Stimulated activated CD8-positive, alpha-beta memory T cell treated with anti-CD3 and anti-CD28 coated beads, Interleukin-4, amount 100 ng/mL, for 4 hours (primary cell): ENCODE measurements around the gene STX16.

Experiments
- DNase-seq, 2 donors: peaks; one replicate each; pipeline ENCODE4 v3.0.0-alpha.2; 2020; ENCODE audit warnings: low read depth in 2 of 2, low spot score in 1 of 2

STX16 gene

DNA sequence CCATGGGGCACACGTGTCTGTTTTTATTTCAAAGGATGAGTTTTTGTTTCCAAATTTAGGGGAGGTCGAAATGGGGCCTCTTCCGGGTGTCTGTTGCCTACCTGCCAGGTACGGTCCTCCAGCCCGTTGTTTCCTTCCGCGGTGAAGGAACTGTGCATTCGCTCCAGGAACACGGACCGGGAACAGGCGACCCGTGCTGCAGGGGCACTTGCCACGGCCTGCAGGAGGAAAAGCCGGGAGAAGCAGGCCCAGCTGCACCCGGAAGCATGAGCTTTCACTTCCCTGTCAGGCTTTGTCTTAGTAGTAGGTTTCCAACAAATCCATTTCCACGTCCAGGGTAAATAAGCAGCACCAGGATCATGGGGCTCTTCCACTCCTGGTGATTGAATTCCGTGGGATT, 24.6 kb downstream of the STX16 start:
- DNase-seq: no peak

- no peak for DNase-seq
Measured at GRCh38 chr20:58676161-58676560, 25.1 kb downstream of the STX16 start.

- DNase-seq: no peak
Measured at GRCh38 chr20:58677079-58677604, 26.1 kb downstream of the STX16 start.

- DNase-seq: no peak
Measured at GRCh38 chr20:58677808-58678207, 26.7 kb downstream of the STX16 start.

DNA sequence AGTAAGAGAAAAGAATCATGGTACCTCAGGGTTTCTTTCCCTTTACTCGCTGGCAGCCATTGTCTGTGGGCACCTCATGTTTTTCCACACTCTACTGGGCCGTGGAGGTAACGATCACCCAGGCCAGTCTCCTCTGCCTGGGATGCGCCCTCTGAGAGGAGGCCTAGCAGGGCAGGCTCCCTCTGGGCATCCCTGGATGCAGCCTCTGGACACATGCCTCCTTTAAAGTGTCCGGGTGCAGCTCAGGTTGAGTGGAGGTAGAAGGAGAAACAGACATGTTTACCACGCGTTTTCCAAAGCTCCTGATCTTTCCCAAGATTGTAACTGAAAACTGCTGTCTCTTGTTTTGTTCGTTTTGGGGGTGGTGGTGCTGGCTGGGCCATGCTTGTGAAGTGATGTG, 27.7 kb downstream of the STX16 start:
- DNase-seq: no peak

DNA sequence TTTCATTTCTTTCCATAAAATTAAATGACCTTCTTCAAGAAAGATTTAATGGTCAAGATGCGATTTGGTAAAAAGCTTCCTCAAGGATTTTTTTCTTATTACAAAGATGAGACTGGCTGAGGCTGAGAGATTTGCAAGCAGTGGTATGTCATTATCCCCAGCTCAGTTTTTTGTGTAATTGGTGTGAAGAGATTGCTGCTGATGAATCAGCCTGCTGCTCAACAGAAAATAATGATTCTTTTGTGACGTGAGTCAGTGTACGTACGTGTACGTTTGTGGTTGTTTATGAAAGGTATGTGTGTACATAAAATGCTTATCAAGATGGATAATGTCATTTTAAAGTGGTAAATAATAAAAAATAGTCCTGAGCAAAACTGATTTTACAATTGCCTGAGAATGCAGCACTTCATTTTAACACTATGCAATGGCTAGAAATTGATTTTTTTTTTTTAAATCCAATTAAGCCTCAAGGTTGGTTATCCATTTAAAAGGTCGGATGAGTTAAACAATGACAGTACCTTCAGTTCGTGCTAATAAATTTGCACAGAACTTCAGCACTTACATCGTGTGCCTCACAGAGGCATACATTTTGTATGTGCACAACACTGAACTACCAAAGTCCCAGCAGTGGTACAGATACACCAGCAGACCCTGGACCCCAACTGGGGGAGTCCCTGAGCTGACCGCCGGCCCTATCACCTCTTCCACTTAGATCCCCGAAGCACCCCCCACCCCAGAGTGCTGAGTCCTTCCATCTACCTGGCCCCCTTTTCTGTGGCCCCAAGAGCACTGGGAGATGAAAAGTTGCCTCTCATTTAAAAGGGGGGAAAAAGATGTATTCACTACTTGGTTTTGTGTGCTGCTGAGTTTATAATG, 31.8 kb downstream of the STX16 start:
- no peak for DNase-seq

DNA sequence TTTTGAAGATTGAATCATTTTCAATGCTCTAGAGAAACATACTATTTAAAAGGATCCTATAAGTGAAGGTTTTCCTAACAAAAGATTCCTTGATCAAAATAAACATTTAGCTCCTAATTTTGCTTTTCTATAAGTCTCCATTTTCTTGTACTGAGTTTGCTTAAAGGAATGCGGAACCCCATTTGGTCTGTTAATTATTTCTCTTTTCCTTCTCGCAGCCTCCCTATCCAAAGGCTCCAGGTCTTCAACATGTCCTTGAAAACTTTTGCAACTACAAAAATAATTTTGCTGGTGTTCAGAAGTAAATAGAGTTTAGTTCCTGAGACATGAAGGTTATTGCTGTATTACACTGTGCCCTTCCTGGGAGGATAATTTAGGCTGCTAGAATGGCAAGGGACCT, 33.2 kb downstream of the STX16 start:
- no peak for DNase-seq

- DNase-seq: no peak
Measured at GRCh38 chr20:58685988-58686387, 34.9 kb downstream of the STX16 start.

GRCh38 chr20:58688414-58688813, 37.3 kb downstream of the STX16 start:
- no peak for DNase-seq

GRCh38 chr20:58688840-58689239, 37.8 kb downstream of the STX16 start:
- DNase-seq: no peak

DNA sequence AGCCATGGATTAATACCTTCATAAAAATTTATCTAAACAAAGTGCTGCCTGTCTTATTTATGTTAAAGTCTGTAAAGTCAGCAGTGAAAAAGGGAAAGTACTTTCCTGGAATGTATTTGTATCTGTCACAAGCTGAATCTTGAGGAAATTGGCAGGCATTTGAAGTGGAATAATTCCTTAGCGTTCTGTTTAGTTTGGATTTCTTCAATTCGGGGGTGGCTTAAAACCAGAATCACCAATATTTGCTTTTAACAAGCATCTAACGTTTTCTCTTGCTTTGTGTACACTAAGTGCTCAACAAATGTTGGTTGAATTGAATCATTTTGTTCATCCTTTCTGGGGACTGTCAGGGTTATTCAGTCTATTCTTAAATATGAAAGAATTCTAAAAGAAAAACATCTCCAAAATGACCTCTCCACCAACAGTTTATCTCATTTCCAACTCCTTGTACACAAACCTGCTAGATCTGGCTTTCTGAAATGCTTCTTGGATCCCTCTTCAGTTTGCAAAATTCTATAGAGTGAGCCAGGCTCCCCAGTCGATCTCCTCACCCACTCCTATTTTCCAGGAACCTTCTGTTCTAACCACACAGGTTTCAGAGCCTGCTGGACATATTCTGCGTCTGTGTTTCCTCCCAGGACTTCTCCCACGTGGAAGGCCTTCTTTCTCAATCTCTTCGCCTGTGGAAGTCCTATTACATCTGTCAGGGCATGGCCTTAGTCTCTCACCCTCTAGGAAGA, 39.5 kb downstream of the STX16 start:
- no peak for DNase-seq

DNA sequence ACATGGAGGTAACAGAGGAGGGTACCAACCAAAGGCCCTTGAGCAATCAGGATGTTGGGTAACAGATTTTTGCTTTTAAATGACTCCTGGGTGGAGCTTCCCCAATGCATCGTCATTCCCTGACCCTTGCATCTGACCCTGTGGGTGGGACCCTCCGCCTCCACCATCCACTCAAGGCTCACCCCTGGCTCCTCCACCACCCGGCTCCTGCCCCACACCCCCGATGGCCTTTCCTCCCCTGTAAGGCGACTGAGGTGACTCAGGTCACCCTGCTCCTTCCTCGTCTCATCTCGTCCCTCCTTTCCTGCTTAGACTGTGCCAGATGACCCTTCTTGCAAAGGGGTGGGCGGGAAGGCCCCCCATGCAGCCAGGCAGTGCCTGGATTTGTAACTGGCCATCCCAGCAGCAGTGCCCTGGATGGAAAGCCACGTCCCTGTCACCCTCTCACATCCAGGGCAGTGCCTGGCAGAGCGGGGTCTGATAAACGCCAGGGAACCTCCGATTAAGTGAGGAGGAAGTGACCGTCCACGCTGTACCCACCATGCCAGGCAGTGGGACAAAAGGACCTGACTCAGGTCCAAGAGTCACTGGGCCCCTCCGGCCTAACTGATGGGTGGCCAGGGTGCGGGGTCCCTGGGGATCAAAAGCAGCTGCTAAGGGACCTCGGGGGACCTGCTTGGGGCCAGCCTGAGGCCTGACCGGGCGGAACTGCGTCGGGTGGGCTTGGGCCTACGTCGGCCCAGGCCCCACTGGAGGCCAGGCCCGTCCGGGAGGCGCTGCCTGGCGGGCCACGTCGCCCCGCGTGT, 40.9 kb downstream of the STX16 start:
- DNase-seq: no peak

DNA sequence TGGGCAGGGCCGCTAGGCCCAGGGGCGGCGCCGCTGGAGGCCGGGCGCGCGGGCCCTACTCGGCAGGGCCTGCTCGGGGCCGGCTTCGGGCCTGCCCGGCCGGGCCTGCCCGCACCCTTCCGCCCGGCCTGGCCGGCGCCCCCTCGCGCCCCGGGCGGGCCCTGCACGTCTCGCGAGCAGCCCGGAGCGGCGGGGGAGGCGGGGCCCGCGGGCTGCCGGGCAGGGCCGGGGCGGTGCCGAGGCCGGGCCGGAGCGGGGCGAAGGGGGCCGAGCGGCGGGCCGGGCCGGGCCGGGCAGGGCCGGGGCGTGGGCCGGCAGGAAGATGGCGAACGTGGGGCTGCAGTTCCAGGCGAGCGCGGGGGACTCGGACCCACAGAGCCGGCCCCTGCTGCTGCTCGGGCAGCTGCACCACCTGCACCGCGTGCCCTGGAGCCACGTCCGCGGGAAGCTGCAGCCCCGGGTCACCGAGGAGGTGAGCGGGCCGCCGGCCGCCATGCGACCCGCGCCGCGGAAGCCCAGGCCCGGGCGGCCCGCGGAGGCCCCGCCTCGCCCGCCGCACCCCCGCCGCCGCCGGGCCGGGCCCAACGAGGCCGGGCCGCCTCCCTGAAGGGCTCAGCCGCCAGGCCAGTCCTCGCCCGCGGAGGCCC, 41.6 kb downstream of the STX16 start, which contains the start of gene NPEPL1:
Gene NPEPL1 (plus strand): TSS at position 222 of the 647 bp plus-strand sequence. CDS start 101 bp downstream, at position 323.
- DNase-seq: peak in 1 of 2 donors; percentile 20

DNA sequence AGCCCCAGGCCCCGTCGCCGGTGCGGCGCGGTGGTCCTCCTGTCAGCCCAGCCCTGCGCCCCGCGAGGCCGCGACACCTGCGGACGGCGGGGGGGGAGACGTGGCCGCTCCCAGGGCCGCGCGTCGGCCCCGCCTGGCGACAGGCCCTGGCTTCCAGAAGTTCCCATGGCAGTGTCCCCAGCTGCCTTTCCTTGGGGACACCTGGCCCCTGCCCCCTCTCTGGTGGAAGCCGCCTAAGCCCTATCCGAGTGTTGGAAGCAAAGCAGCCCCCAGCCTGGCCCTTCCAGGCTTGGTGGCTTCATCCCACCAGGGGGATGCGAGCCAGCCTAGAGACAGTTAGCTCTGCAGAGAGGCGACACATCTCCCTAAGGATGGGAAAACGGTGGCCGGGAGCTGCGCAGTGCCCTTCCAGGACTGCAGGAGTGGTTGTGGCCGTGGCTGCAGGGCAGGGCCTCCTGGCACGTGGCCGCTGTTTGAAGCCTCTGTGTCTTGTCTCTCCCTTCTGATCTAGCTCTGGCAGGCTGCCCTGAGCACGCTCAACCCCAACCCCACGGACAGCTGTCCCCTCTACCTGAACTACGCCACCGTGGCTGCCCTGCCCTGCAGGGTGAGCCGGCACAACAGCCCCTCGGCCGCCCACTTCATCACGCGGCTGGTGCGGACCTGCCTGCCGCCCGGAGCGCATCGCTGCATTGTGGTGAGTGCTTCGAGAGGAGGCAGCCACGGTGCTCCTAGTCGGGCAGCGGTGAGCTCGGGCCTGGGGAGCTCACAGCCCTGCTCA, 42.3 kb downstream of the STX16 start:
- no peak for DNase-seq

DNA sequence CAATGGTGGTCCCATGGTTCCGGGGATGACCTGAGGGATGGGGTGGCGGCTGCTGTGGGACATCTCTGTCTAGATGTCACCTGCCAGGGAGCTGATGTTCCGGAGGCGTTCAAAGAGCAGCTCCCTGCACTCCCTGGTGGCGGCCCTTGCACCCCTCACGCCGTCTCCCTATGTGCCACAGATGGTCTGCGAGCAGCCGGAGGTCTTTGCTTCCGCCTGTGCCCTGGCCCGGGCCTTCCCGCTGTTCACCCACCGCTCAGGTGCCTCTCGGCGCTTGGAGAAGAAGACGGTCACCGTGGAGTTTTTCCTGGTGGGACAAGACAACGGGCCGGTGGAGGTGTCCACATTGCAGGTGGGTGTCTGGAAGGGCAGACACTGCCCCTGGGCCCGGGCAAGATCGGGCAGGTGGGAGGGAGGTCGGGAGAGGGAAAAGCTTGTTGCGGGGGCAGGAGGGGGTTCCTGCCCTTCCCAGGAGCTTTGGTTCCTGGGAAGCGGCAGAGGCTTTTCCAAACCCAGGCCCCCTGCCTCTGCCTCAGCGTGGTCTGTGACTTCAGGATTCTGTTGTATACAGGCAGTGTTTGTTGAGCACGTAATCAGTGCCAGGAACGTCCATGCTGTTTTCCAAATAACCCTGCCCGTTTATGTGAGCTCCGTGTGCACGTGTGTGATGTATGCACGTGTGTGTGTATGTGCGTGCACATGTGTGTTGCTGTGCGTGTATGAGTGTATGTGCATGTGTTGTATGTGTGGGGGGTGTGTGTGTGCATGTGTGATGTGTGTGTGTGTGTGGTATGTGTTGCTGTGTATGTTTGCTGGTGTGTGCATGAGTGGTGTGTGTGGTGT, 43.4 kb downstream of the STX16 start:
- no peak for DNase-seq

DNA sequence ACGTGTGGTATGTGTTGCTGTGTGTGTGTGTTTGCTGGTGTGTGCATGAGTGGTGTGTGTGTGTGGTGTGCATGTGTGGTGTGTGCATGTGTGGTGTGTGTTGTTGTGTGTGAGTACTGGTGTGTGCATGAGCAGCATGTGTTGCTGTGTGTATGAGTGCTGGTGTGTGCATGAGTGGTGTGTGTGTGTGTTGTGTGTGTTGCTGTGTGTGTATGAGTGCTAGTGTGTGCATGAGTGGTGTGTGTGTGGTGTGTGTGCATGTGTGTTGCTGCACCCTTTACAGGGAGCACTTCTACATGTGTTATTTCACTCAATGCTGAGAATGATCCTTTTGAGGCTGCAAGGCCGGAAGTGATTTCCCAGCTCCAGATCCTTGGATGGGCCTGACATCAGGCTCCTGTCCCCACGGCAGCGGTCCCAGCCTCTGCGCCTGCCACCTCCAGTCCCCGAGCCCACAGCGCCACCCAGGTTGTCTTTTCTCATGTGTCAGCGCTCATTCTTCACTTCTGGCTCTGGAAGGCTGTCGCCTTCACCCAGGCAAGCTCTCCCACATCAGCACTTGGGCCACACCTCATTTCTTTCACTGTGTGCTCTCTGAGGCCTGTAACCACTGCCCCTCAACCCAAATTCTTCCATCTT, 44.1 kb downstream of the STX16 start:
- DNase-seq: no peak

GRCh38 chr20:58695895-58696375, 44.9 kb downstream of the STX16 start:
- DNase-seq: no peak

GRCh38 chr20:58696411-58696961, 45.4 kb downstream of the STX16 start:
- DNase-seq: no peak
